Cardiac fibroblast (primary cell): Measurements from ENCODE around the gene C5orf58.
"Not testable (repeated sequence)": the region's sequence is repeated elsewhere in the genome, so short reads cannot be mapped to it uniquely, and the experiment has no call there.

Experiments
- DNase-seq, 2 donors: peaks; one replicate each; pipeline versions ENCODE4 v3.0.0 to v3.0.0-alpha.2; 2010; ENCODE audit warnings: low read depth in 2 of 2
- H3K4me3 ChIP-seq, 2 donors: replicated peaks in 1 of 2; 1 replicate in 1 of 2; 2 replicates in 1 of 2; pipeline ENCODE4 v1.5.1; 2011; ENCODE audit warnings: low read depth in 2 of 2, low read length in 2 of 2, mild to moderate bottlenecking in 2 of 2, moderate library complexity in 1 of 2
- TF ChIP-seq, protein P1 (sequence below): IDR thresholded peaks from one replicate; pipeline ENCODE4 v1.5.1; 2011; ENCODE audit warnings: low read depth, mild to moderate bottlenecking, low read length, inconsistent platforms

C5orf58 gene

DNA sequence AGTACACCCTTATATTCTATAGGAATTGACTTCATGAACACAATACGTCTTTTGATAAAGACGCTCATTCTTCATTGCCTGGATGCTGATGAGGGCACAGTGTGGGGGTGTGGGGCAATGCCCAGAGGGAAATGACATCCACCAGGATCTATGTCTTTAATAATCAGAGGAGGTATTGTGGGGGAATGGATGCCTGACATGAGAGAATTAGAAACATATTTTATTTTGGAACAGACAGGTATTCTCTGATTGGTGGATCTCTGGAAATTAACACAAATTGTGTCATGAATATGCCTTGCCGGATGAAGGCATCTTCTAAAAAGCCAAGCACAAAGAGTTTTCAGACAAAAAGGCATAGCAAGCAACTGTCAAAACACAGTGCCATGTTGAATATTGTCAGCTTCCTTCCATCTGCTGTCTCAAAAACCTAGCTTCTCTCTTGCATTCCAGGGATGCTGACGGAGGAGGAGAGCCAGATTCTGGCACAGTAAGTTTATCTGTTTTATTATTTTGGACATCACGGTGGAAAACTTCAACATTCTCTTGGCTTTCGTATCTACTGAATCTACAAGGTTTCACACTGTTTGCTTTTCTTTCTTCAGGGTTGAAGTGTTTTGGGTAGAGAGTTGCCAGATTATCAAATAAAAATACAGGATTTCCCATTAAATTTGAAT, 3.9 kb upstream of the C5orf58 start:
- no peak for DNase-seq
- no peak overlapping the region for H3K4me3 ChIP-seq
- TF ChIP-seq, protein P1, sequence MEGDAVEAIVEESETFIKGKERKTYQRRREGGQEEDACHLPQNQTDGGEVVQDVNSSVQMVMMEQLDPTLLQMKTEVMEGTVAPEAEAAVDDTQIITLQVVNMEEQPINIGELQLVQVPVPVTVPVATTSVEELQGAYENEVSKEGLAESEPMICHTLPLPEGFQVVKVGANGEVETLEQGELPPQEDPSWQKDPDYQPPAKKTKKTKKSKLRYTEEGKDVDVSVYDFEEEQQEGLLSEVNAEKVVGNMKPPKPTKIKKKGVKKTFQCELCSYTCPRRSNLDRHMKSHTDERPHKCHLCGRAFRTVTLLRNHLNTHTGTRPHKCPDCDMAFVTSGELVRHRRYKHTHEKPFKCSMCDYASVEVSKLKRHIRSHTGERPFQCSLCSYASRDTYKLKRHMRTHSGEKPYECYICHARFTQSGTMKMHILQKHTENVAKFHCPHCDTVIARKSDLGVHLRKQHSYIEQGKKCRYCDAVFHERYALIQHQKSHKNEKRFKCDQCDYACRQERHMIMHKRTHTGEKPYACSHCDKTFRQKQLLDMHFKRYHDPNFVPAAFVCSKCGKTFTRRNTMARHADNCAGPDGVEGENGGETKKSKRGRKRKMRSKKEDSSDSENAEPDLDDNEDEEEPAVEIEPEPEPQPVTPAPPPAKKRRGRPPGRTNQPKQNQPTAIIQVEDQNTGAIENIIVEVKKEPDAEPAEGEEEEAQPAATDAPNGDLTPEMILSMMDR: no peak

DNA sequence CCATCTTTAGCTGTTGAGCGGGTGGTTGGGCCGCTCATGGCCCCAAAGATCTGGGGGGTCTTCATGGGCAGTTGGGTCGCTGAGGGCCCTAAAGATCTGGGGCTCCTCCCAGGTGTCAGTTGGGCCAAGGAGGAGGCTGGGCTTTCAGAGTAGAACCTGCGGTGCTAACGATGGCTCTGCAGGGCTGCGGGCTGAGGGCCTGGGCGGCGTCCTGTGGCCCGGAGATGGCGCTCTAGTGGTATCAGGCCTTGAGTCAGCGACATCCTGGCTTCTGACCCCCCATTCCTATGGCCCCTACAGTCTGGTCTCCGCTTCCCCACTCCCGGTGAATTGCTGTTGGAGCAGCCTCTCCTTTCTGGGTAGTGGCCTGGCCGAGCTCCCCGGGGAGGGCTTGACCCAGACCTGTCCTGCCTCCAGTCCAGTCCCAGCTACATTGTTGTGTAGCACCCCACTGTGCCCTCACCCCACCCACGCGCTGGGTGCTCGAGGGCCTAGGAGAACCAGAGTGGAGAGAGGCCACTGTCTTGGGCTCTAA, 640 bp downstream of the C5orf58 start:
- H3K4me3 ChIP-seq: peak overlapping the region in 1 of 2 donors; percentile 43
- DNase-seq: no peak
- TF ChIP-seq, protein P1: no peak

DNA sequence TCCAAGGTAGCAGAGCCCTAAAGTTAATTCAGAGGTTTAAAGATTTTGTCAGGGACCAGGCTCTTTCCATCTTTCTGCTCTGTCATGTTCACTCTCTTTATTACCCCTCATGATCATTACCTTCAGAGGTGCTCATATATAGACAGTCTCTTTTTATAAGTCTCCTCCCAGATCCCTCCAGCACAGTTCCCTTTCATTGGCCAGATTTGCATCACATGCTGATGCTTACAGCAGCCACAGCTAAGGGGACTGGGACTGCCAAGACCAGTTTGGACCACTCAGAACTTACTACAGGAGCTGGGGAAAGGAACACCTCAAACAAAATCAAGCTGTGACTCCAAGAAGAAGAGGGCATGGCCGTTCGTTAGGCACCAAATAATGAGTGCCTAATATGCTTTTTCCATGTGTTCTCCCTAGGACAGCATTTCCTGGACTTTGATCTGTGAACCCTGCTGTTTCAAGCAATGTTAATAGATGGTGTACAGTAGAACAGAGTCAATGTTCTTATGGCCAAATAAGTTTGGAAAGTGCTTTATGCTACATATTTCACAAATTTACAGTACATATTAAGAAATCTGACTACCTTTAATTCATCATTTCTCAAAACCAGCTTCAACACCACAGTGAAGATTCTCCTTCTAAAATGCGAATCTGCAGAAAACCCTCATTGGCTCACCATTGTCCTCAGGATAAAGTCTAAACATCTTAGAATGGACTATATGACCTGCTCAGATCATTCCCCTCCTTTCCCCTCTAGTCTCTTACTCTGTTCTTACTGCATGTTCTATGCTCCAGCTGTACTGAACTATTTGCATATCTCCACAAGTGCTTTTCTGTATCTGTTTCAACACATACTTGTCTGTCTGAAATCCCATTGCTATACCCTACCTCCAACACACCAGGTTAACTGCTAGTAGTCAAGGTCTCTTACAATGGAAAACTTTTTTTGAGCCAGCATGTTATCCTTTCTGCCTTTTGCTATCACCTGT, 3.4 kb downstream of the C5orf58 start:
- no peak for DNase-seq
- H3K4me3 ChIP-seq: no peak overlapping the region
- TF ChIP-seq, protein P1: no peak

- no peak for DNase-seq
- TF ChIP-seq, protein P1: no peak
- no peak overlapping the region for H3K4me3 ChIP-seq
Observed at GRCh38 chr5:170238456-170239196, 5.8 kb downstream of the C5orf58 start.

GRCh38 chr5:170245436-170245835, 12.7 kb downstream of the C5orf58 start:
- not testable (repeated sequence) for H3K4me3 ChIP-seq, DNase-seq

DNA sequence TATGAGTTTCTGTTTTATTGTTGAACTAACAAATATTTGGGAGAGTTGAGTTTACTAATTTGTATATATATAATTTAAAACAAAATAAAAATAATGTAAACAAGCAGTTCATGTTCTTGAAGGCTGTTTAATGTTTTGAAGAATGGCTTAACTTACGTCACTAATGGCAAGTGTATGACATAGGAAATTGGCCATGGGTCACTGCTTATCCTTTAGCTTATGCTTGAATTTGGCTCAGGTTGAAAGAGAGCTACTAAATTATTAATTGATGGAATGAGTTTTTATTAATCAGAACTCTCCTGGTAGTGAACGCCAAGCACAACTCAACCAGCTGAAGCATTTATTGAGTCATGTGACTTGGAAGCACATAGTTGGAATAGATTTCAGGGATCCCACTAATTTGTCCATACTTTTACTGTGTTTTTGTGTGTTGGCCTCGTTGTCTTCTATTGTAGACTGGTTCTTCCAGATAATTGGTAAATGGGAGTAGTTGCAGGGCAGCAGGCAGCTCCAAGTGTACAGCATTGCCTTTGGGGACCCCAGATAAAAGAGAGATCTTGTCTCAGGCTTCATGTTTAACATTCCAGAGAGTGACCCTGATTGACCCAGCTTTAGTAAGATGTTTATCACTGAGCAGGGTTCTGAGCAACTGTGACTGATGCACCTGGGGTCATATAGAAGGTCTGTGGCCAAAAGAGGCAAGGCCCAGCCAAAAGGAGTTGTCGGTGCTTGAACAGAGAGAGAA, 13.5 kb downstream of the C5orf58 start:
- no peak overlapping the region for H3K4me3 ChIP-seq
- TF ChIP-seq, protein P1: no peak
- DNase-seq: no peak
